ENCODE results near the gene ALX3.

ALX3 gene

GRCh38 chr1:110057963-110058518, 12.4 kb downstream of the ALX3 start:
- DNase-seq (ENCODE audit: low spot score) (no peak), ATAC-seq (ENCODE audit: low read depth) (no peak)
- Histone ChIP-seq H3K4me3 (ENCODE audit: severe bottlenecking) (no peak overlapping the region), H3K27ac (ENCODE audit: poor library complexity, severe bottlenecking) (no peak overlapping the region), H3K36me3 (ENCODE audit: low read depth) (peaks cover 48% of the 10 kb centered on the region), H3K27me3 (ENCODE audit: insufficient read depth, poor library complexity, severe bottlenecking) (no peaks in the 10 kb centered on the region), H3K9me3 (ENCODE audit: severe bottlenecking) (no peaks in the 10 kb centered on the region), H3K4me1 (ENCODE audit: insufficient read depth, poor library complexity, severe bottlenecking) (no peaks in the 10 kb centered on the region)
- TF ChIP-seq, protein P1, sequence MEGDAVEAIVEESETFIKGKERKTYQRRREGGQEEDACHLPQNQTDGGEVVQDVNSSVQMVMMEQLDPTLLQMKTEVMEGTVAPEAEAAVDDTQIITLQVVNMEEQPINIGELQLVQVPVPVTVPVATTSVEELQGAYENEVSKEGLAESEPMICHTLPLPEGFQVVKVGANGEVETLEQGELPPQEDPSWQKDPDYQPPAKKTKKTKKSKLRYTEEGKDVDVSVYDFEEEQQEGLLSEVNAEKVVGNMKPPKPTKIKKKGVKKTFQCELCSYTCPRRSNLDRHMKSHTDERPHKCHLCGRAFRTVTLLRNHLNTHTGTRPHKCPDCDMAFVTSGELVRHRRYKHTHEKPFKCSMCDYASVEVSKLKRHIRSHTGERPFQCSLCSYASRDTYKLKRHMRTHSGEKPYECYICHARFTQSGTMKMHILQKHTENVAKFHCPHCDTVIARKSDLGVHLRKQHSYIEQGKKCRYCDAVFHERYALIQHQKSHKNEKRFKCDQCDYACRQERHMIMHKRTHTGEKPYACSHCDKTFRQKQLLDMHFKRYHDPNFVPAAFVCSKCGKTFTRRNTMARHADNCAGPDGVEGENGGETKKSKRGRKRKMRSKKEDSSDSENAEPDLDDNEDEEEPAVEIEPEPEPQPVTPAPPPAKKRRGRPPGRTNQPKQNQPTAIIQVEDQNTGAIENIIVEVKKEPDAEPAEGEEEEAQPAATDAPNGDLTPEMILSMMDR (IDR thresholded peaks at IDR 0.05; ENCODE audit: poor library complexity, severe bottlenecking) = no peak

DNA sequence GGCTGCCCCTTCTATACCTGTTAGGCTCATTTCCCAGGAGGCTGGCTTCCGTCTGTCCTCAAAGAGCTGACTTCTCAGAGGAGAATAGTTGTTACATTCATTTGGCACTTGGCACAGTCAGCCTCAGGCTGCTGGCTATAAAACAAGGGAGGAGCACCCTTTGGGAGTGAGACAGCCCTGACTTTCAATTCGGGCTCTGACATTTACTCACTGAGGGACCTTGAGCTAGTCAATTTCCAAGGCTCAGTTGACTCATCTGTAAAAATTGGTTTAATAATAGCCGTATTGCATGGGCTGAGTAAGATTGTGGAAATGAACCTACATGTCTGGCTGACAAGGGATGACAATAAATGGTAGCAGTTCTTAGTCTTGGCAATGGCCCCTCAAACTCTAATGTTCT, 13.7 kb downstream of the ALX3 start:
- no peak for DNase-seq (ENCODE audit: low spot score)

GRCh38 chr1:110056285-110056683, 14.2 kb downstream of the ALX3 start:
- H3K36me3 ChIP-seq (ENCODE audit: low read depth) = peaks cover 64% of the 10 kb centered on the region
- H3K27me3 ChIP-seq (ENCODE audit: insufficient read depth, poor library complexity, severe bottlenecking) = no peaks in the 10 kb centered on the region
- ATAC-seq (ENCODE audit: low read depth) (no peak), DNase-seq (ENCODE audit: low spot score) (no peak)
- no peak overlapping the region for H3K4me3 ChIP-seq (ENCODE audit: severe bottlenecking)
- H3K9me3 ChIP-seq (ENCODE audit: severe bottlenecking) = no peaks in the 10 kb centered on the region
- H3K27ac ChIP-seq (ENCODE audit: poor library complexity, severe bottlenecking) = no peak overlapping the region
- TF ChIP-seq, protein P1 (IDR thresholded peaks at IDR 0.05; ENCODE audit: poor library complexity, severe bottlenecking) = no peak
- no peaks in the 10 kb centered on the region for H3K4me1 ChIP-seq (ENCODE audit: insufficient read depth, poor library complexity, severe bottlenecking)

More for the DNA sequence above, 13.7 kb downstream of the ALX3 start:
- H3K4me3 ChIP-seq (ENCODE audit: severe bottlenecking) = no peak overlapping the region
- no peak overlapping the region for H3K27ac ChIP-seq (ENCODE audit: poor library complexity, severe bottlenecking)
- TF ChIP-seq, protein P1 (IDR thresholded peaks at IDR 0.05; ENCODE audit: poor library complexity, severe bottlenecking) = no peak
- H3K27me3 ChIP-seq (ENCODE audit: insufficient read depth, poor library complexity, severe bottlenecking) = no peaks in the 10 kb centered on the region
- peaks cover 59% of the 10 kb centered on the region for H3K36me3 ChIP-seq (ENCODE audit: low read depth)
- no peaks in the 10 kb centered on the region for H3K9me3 ChIP-seq (ENCODE audit: severe bottlenecking)
- no peaks in the 10 kb centered on the region for H3K4me1 ChIP-seq (ENCODE audit: insufficient read depth, poor library complexity, severe bottlenecking)
- no peak for ATAC-seq (ENCODE audit: low read depth)

DNA sequence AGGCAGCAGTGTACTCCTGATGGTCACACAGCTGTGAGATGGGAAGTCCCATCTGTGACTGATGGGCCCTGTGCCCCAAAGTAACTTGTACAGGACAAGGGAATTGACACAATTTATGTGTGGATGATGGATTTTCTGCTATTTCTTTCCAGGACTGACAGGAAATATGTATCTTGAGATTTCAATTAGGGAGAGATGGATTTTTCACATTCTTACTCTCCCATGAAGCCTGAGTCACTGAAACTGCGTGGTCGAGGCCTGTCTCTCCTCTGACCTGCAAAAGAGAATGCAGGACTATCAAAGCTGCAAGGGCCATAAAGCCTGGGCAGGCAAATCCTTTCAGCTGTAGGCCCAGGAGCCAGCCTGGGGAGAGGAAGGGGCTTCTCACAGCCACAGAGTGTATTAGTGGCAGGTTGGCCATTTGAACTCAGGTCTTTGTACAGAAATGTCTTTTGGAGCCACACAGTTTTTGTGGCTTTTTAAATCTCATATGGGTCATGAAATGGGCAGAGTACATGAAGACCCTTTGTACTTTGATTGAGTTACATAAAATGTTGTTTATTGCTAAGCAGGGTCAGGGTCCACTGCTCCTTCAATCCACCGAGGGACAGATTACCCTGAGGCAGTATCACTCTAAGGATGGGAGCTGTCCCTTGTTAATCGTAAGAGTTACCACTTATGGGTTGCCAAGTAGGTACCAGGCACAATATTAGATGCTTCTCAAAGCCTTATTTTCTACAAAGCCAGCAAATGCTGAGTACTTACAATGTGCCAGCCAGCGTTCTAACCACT, 14.8 kb downstream of the ALX3 start:
- no peak overlapping the region for H3K4me3 ChIP-seq (ENCODE audit: severe bottlenecking)
- H3K27me3 ChIP-seq (ENCODE audit: insufficient read depth, poor library complexity, severe bottlenecking) = no peaks in the 10 kb centered on the region
- TF ChIP-seq, protein P1 (IDR thresholded peaks at IDR 0.05; ENCODE audit: poor library complexity, severe bottlenecking) = no peak
- no peak overlapping the region for H3K27ac ChIP-seq (ENCODE audit: poor library complexity, severe bottlenecking)
- ATAC-seq (ENCODE audit: low read depth) (no peak), DNase-seq (ENCODE audit: low spot score) (no peak)
- no peaks in the 10 kb centered on the region for H3K9me3 ChIP-seq (ENCODE audit: severe bottlenecking)
- H3K4me1 ChIP-seq (ENCODE audit: insufficient read depth, poor library complexity, severe bottlenecking) = no peaks in the 10 kb centered on the region
- H3K36me3 ChIP-seq (ENCODE audit: low read depth) = peaks cover 70% of the 10 kb centered on the region
